GM18499 (cell line): ENCODE results near the gene RHBDF2.
"Not testable (repeated sequence)": the region's sequence is repeated elsewhere in the genome, so short reads cannot be mapped to it uniquely, and the experiment has no call there.

Experiments used
- ATAC-seq: cut with Tn5 transposase; IDR thresholded peaks from one replicate; pipeline ENCODE4 v1.9.1; 2021; ENCODE audit warnings: moderate number of reproducible peaks; ENCODE audit not compliant: insufficient read depth, unreplicated experiment

RHBDF2 gene

GRCh38 chr17:76538941-76539570, 37.8 kb upstream of the RHBDF2 start:
- ATAC-seq, result no peak

GRCh38 chr17:76538281-76538931, 37.2 kb upstream of the RHBDF2 start:
- ATAC-seq, result no peak

- no peak for ATAC-seq
Measured at GRCh38 chr17:76537578-76538280, 36.5 kb upstream of the RHBDF2 start, which contains the start of gene CYGB. Gene CYGB, minus strand, starts transcription at chr17:76537709. Its CDS starts 167 bp downstream, at chr17:76537542.

DNA sequence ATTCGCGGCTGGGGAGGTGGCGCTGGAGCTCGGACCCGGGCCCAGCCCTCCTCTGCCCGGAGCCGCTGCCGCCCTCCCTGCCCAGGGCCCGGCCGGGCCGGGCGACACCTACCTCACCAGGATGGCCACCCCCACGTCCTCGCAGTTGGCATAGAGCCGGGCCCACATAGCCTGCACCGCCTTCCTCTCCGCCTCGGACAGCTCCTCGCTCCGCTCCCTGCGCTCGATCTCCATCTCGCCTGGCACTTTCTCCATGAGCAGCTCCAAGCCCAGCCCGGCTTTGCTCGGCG, 36.0 kb upstream of the RHBDF2 start:
- ATAC-seq, result no peak

- ATAC-seq, result no peak
Measured at GRCh38 chr17:76536511-76537287, 35.5 kb upstream of the RHBDF2 start.

- ATAC-seq, result no peak
Measured at GRCh38 chr17:76535788-76536510, 34.7 kb upstream of the RHBDF2 start.

GRCh38 chr17:76534831-76535732, 33.9 kb upstream of the RHBDF2 start:
- ATAC-seq, result no peak

GRCh38 chr17:76533640-76534359, 32.6 kb upstream of the RHBDF2 start:
- ATAC-seq, result not testable (repeated sequence)

- no peak for ATAC-seq
Measured at GRCh38 chr17:76532072-76532651, 30.9 kb upstream of the RHBDF2 start.

- ATAC-seq, result no peak
Measured at GRCh38 chr17:76531486-76532038, 30.3 kb upstream of the RHBDF2 start.

DNA sequence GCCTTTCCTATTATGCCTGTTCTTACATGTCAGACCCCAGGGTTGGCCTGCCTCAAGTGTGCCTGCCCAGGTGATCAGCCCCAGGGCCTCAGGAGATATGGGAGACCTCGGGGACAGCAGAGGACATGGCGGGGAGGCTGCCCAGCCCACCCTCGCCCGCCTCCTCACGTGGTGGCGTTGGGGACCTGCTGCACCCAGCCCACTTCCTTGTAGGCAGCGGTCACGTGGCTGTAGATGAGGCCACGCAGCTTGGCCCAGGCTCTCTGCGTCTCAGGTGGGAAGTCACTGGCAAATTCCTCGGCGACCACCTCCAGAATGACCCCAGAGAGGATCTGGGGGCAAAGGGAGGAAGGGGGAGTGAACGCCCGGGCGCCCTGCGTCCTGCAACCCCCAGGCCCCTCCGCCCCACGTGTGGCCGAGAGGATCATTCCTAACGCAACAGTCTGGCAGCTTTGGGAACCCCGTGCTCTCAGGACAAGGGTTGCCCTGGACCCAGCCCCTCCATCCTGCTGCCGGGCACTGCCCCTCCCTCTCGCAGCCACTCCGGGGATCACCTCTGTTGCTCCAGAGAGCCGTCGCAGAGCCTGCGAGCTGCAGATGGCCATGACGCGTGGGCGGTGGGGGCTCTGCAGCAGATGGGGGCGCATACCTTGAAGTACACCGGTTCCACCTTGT, 29.7 kb upstream of the RHBDF2 start:
- ATAC-seq, result no peak

DNA sequence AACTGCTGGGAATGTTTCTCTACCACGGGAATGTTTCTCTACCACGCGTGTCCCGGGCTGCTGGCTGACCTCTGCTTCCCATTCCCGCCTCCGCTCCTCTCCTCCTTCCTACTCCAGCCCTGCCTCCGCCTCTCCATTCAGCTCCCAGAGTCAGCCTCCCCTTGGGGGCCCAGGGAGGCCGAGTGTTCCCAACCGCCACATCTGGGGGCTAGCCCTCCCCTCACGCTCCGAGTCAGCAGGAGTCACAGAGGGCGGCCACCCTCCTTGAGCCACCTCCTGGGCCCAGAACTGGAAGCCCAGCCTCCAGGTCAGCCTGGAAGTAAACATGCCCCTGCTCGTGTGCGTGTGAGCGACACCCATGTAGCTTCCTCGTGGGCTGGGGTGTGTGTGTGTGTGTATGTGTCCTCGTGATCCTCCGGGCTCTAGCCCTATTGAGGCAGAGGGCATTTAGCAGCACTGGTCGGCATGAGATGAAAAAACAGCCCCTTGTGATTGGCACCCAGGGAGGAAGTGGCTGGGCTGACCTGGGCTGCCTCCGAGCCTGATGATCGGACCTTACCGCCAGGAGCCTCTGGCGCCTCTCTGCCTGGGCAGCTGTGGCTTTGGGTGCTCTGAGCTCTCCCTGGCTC, 29.0 kb upstream of the RHBDF2 start:
- ATAC-seq, result no peak

- ATAC-seq, result no peak
Measured at GRCh38 chr17:76529224-76530094, 28.2 kb upstream of the RHBDF2 start.

GRCh38 chr17:76528528-76529223, 27.5 kb upstream of the RHBDF2 start:
- ATAC-seq, result no peak

GRCh38 chr17:76528156-76528527, 26.9 kb upstream of the RHBDF2 start:
- ATAC-seq, result no peak
